Stimulated activated naive B cell treated with anti-CD40 and anti-IgM and Interleukin-4, amounts not matched to agents 10 μg/mL and 1 μg/mL and 100 μg/mL, for 72 hours (primary cell): Measurements from ENCODE around the gene SELPLG.

Experiments used
- ATAC-seq, 2 donors: fragments of 150-1000 bp; cut with Tn5 transposase; replicated peaks; 2 replicates each; pipeline ENCODE4 v1.10.0; 2021; ENCODE audit warnings: moderate library complexity in 1 of 2
- DNase-seq: peaks from one replicate; pipeline ENCODE4 v3.0.0; 2021
- H3K27ac Mint-ChIP-seq: one replicate; pipeline ENCODE4 v1.8.0; 2022; ENCODE audit warnings: mild to moderate bottlenecking, mixed read lengths
- H3K27me3 Mint-ChIP-seq, 2 donors: one replicate each; pipeline ENCODE4 v1.8.0; 2022; ENCODE audit warnings: mixed read lengths in 2 of 2
- H3K36me3 Mint-ChIP-seq, 2 donors: one replicate each; pipeline ENCODE4 v1.8.0; 2022; ENCODE audit warnings: mixed read lengths in 2 of 2, mild to moderate bottlenecking in 1 of 2
- H3K4me1 Mint-ChIP-seq, 2 donors: one replicate each; pipeline ENCODE4 v1.8.0; 2022; ENCODE audit warnings: mixed read lengths in 2 of 2, mild to moderate bottlenecking in 1 of 2
- H3K4me3 Mint-ChIP-seq, 2 donors: one replicate each; pipeline ENCODE4 v1.8.0; 2022; ENCODE audit warnings: mild to moderate bottlenecking in 2 of 2, mixed read lengths in 2 of 2, moderate library complexity in 1 of 2
- H3K9me3 Mint-ChIP-seq, 2 donors: one replicate each; pipeline ENCODE4 v1.8.0; 2022; ENCODE audit warnings: mixed read lengths in 2 of 2, mild to moderate bottlenecking in 1 of 2

The SELPLG gene

GRCh38 chr12:108613548-108613947 lies 20.1 kb downstream of the SELPLG start:
- Mint-ChIP-seq H3K36me3 (peaks cover 7 to 8% of the 10 kb centered on the region in 2 donors), H3K9me3 (peaks cover 6 to 8% of the 10 kb centered on the region in 2 donors), H3K27me3 (peaks cover 0 to 4% of the 10 kb centered on the region in 2 donors), H3K27ac (peak overlapping the region; percentile 51), H3K4me1 (peaks cover 52 to 55% of the 10 kb centered on the region in 2 donors), H3K4me3 (peak overlapping the region in 1 of 2 donors; percentile 10)
- no peak for ATAC-seq
- no peak for DNase-seq

- Mint-ChIP-seq H3K27me3 (peaks cover 0 to 10% of the 10 kb centered on the region in 2 donors), H3K9me3 (peaks cover 6 to 8% of the 10 kb centered on the region in 2 donors), H3K27ac (no peak overlapping the region), H3K4me3 (no peak overlapping the region), H3K4me1 (peaks cover 48% of the 10 kb centered on the region in 2 donors), H3K36me3 (peaks cover 7 to 8% of the 10 kb centered on the region in 2 donors)
- DNase-seq (no peak), ATAC-seq (no peak)
These were observed 20.9 kb downstream of the SELPLG start for GRCh38 chr12:108612788-108613282.

- Mint-ChIP-seq H3K27me3 (peaks cover 0 to 14% of the 10 kb centered on the region in 2 donors), H3K36me3 (peaks cover 7 to 8% of the 10 kb centered on the region in 2 donors), H3K4me1 (peaks cover 40 to 43% of the 10 kb centered on the region in 2 donors), H3K27ac (peak overlapping the region; percentile 59), H3K9me3 (peaks cover 4 to 5% of the 10 kb centered on the region in 2 donors), H3K4me3 (no peak overlapping the region)
- DNase-seq: no peak
- ATAC-seq: peak; percentile 37 to 49
These were observed 21.7 kb downstream of the SELPLG start for GRCh38 chr12:108611884-108612415.

GRCh38 chr12:108610856-108611605 lies 22.7 kb downstream of the SELPLG start:
- Mint-ChIP-seq H3K27ac (peak overlapping the region; percentile 79), H3K4me1 (peaks cover 31 to 34% of the 10 kb centered on the region in 2 donors), H3K36me3 (peaks cover under 1 to 2% of the 10 kb centered on the region in 2 donors), H3K27me3 (peaks cover 0 to 14% of the 10 kb centered on the region in 2 donors), H3K4me3 (no peak overlapping the region), H3K9me3 (peaks cover 0 to under 1% of the 10 kb centered on the region in 2 donors)
- DNase-seq (no peak), ATAC-seq (no peak)

GRCh38 chr12:108610336-108610815 lies 23.3 kb downstream of the SELPLG start:
- Mint-ChIP-seq H3K4me3 (no peak overlapping the region), H3K9me3 (peaks cover 0 to 2% of the 10 kb centered on the region in 2 donors), H3K4me1 (peaks cover 38 to 40% of the 10 kb centered on the region in 2 donors), H3K36me3 (no peaks in the 10 kb centered on the region), H3K27ac (peak overlapping the region; percentile 47), H3K27me3 (peaks cover 6 to 20% of the 10 kb centered on the region in 2 donors)
- no peak for ATAC-seq
- DNase-seq: no peak

- Mint-ChIP-seq H3K4me1 (peaks cover 41 to 44% of the 10 kb centered on the region in 2 donors), H3K27me3 (peaks cover 8 to 26% of the 10 kb centered on the region in 2 donors), H3K36me3 (no peaks in the 10 kb centered on the region), H3K4me3 (no peak overlapping the region), H3K27ac (peak overlapping the region; percentile 47), H3K9me3 (peaks cover 0 to 3% of the 10 kb centered on the region in 2 donors)
- DNase-seq (peak; percentile 46), ATAC-seq (peak; percentile 72 to 78)
These were observed 24.0 kb downstream of the SELPLG start for GRCh38 chr12:108609537-108610335.

GRCh38 chr12:108608616-108609015 lies 25.1 kb downstream of the SELPLG start:
- ATAC-seq: no peak
- peaks cover 8 to 27% of the 10 kb centered on the region in 2 donors for H3K27me3 Mint-ChIP-seq
- no peaks in the 10 kb centered on the region for H3K36me3 Mint-ChIP-seq
- peak overlapping the region; percentile 42 for H3K27ac Mint-ChIP-seq
- H3K4me1 Mint-ChIP-seq: peaks cover 32 to 41% of the 10 kb centered on the region in 2 donors
- DNase-seq: no peak
- no peak overlapping the region for H3K4me3 Mint-ChIP-seq
- H3K9me3 Mint-ChIP-seq: peaks cover 0 to 3% of the 10 kb centered on the region in 2 donors

GRCh38 chr12:108607981-108608600 lies 25.6 kb downstream of the SELPLG start:
- H3K36me3 Mint-ChIP-seq: no peaks in the 10 kb centered on the region
- DNase-seq: no peak
- no peak for ATAC-seq
- peaks cover 27 to 35% of the 10 kb centered on the region in 2 donors for H3K4me1 Mint-ChIP-seq
- H3K4me3 Mint-ChIP-seq: no peak overlapping the region
- H3K27me3 Mint-ChIP-seq: peaks cover 8 to 27% of the 10 kb centered on the region in 2 donors
- peaks cover 0 to 3% of the 10 kb centered on the region in 2 donors for H3K9me3 Mint-ChIP-seq
- H3K27ac Mint-ChIP-seq: peak overlapping the region; percentile 42

GRCh38 chr12:108606492-108606891 lies 27.2 kb downstream of the SELPLG start:
- no peak for DNase-seq
- peaks cover 16 to 19% of the 10 kb centered on the region in 2 donors for H3K4me1 Mint-ChIP-seq
- H3K36me3 Mint-ChIP-seq: no peaks in the 10 kb centered on the region
- H3K27ac Mint-ChIP-seq: no peak overlapping the region
- ATAC-seq: no peak
- H3K27me3 Mint-ChIP-seq: peaks cover 8 to 27% of the 10 kb centered on the region in 2 donors
- no peak overlapping the region for H3K4me3 Mint-ChIP-seq
- peaks cover 0 to 3% of the 10 kb centered on the region in 2 donors for H3K9me3 Mint-ChIP-seq

- peaks cover 0 to 3% of the 10 kb centered on the region in 2 donors for H3K9me3 Mint-ChIP-seq
- peaks cover 8 to 27% of the 10 kb centered on the region in 2 donors for H3K27me3 Mint-ChIP-seq
- no peak for ATAC-seq
- peak overlapping the region in 1 of 2 donors; percentile 10 for H3K4me3 Mint-ChIP-seq
- H3K4me1 Mint-ChIP-seq: peaks cover 16 to 19% of the 10 kb centered on the region in 2 donors
- no peaks in the 10 kb centered on the region for H3K36me3 Mint-ChIP-seq
- peak overlapping the region; percentile 44 for H3K27ac Mint-ChIP-seq
- DNase-seq: no peak
These were observed 27.8 kb downstream of the SELPLG start for GRCh38 chr12:108605690-108606406.

GRCh38 chr12:108605000-108605689 lies 28.5 kb downstream of the SELPLG start:
- Mint-ChIP-seq H3K9me3 (peaks cover 0 to 3% of the 10 kb centered on the region in 2 donors), H3K27me3 (peaks cover 8 to 27% of the 10 kb centered on the region in 2 donors), H3K36me3 (no peaks in the 10 kb centered on the region), H3K4me3 (peak overlapping the region in 1 of 2 donors; percentile 18), H3K27ac (peak overlapping the region; percentile 44), H3K4me1 (peaks cover 13 to 14% of the 10 kb centered on the region in 2 donors)
- DNase-seq (no peak), ATAC-seq (peak; percentile 43 to 50)

GRCh38 chr12:108604208-108604941 lies 29.3 kb downstream of the SELPLG start:
- Mint-ChIP-seq H3K4me3 (no peak overlapping the region), H3K27me3 (peaks cover 8 to 27% of the 10 kb centered on the region in 2 donors), H3K4me1 (peaks cover 12 to 13% of the 10 kb centered on the region in 2 donors), H3K27ac (no peak overlapping the region), H3K9me3 (peaks cover 0 to 3% of the 10 kb centered on the region in 2 donors), H3K36me3 (no peaks in the 10 kb centered on the region)
- DNase-seq (no peak), ATAC-seq (no peak)
